SJSA1 (cell line): ENCODE measurements around the gene SYT1. TPM values are rescaled to one million over a fixed set of nuclear protein-coding genes. Genes with fewer than 3 reads are reported as not detected.

Experiments
- DNase-seq, 2 experiments: peaks; one replicate each; pipeline ENCODE4 v3.0.0-alpha.2; 2015 to 2020; ENCODE audit warnings: low spot score in 2 of 2, low read depth in 1 of 2
- H3K27ac ChIP-seq: fragments of 250-450 bp; sonication (Bioruptor Pico); 2 replicates; pipeline ENCODE4 v1.5.1; 2020; ENCODE audit warnings: mild to moderate bottlenecking, moderate library complexity
- H3K27me3 ChIP-seq: fragments of 250-450 bp; sonication (Bioruptor Pico); replicated peaks from 2 replicates; pipeline ENCODE4 v1.5.1; 2020; ENCODE audit warnings: mild to moderate bottlenecking, moderate library complexity
- H3K36me3 ChIP-seq: fragments of 250-450 bp; sonication (Bioruptor Pico); 2 replicates; pipeline ENCODE4 v1.5.1; 2020; ENCODE audit warnings: mild to moderate bottlenecking
- H3K4me1 ChIP-seq: fragments of 250-450 bp; sonication (Bioruptor Pico); replicated peaks from 2 replicates; pipeline ENCODE4 v1.6.1; 2021; ENCODE audit warnings: mild to moderate bottlenecking
- H3K4me3 ChIP-seq: fragments of 250-450 bp; sonication (Bioruptor Pico); 2 replicates; pipeline ENCODE4 v1.5.1; 2020; ENCODE audit warnings: mild to moderate bottlenecking
- H3K9me3 ChIP-seq: fragments of 250-450 bp; sonication (Bioruptor Pico); replicated peaks from 2 replicates; pipeline ENCODE4 v1.5.1; 2020; ENCODE audit warnings: mild to moderate bottlenecking
- total RNA-seq: library from RNA; depleted of rRNA; stranded (reverse); fragments of >200 nt; shearing (Covaris generic); gene quantifications from 2 replicates; pipeline ENCODE4 v1.2.3, GENCODE V29; 2014

Gene SYT1
- total RNA-seq, 1 experiment from 2014 or later, result 31.9 TPM

DNA sequence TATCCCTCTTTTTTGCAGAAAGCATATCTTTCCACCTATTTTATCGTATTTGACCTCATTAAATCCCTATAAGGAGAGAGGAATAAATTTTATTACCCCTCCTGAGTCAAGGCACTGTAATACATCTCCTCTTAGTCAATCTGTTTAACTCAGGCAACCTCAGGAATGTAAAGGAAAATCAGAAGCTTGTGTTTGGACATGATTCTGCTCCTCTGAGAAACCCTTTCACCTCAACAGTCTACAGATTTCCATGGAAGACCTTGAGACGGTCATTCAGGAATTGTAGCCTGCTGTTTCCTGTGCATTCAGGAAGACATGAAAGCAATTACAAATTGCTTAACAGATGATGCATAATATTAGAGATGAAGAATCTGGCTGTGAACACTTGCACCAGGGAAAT, 465.4 kb downstream of the SYT1 start:
- no peak overlapping the region for H3K4me3 ChIP-seq
- no peaks in the 10 kb centered on the region for H3K9me3 ChIP-seq
- no peak for DNase-seq
- H3K27me3 ChIP-seq, result no peaks in the 10 kb centered on the region
- no peaks in the 10 kb centered on the region for H3K4me1 ChIP-seq
- no peaks in the 10 kb centered on the region for H3K36me3 ChIP-seq
- no peak overlapping the region for H3K27ac ChIP-seq

DNA sequence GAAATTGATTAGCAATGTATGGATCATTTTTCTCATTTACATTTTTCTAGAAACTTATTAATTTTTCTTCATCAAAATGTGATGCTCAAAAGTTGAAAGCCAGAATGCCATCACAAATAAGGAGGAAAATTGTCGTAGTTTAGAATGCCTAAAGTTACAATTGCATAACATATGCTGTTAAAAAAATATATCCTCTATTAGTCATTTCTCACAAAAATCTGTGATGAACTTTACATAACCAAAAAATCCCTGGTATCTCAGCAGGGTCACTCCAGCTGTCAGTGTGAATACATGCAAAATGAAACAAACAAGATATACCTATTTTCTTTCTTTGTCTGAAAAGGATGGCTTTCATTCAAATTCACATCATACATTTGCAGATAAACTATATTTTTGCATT, 467.3 kb downstream of the SYT1 start:
- Histone ChIP-seq H3K9me3 (no peaks in the 10 kb centered on the region), H3K4me1 (no peaks in the 10 kb centered on the region), H3K4me3 (no peak overlapping the region), H3K27me3 (no peaks in the 10 kb centered on the region), H3K36me3 (no peaks in the 10 kb centered on the region), H3K27ac (no peak overlapping the region)
- DNase-seq, result no peak

DNA sequence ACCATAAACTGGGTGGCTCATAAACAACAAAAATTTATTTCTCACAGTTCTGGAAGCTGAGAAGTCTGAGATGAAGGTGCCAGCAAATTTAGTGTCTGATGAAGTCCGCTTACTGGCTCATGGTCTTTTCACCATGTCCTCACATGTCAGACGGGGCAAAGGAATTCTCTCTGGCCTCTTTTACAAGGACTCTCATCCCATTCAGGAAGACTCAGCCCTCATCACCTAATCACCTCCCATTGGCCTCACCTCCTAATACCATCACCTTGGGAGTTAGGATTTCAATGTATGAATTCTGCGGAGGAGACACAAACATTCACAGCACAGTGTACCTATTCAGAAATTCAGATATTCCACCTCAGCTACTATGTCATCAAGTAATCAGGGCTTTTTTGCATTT, 468.6 kb downstream of the SYT1 start:
- Histone ChIP-seq H3K4me1 (no peaks in the 10 kb centered on the region), H3K36me3 (no peaks in the 10 kb centered on the region), H3K27me3 (no peaks in the 10 kb centered on the region), H3K27ac (no peak overlapping the region), H3K4me3 (no peak overlapping the region), H3K9me3 (no peaks in the 10 kb centered on the region)
- DNase-seq, result no peak

DNA sequence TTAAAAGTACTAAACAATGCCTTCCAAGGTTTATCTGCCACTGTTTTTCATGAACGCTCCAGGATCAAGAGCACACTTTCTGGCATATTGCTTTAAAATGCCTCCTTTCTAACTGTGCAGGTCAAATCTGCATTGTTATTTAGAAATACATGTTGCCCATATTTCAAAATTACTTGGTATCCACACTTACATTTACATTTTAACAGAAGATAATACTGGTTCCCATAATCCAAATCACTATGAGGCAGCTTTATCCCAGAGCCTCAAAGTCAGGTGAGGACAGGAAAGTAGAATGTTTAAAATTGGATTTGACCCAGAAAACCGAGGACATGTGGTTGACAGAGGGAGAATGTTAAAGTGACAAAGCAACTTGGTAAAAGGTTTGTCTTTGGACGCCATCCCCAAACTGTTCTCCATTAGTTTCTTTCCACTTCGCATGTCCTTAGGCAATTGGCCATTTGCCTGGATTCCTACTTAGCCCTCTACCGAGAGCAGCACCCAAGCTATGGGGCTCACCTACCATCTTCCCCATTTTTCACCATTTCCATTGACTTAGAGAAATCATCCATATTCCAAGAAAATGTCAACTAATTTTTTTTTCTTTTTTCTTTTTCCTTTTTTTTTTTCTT, 473.2 kb downstream of the SYT1 start:
- Histone ChIP-seq H3K36me3 (no peaks in the 10 kb centered on the region), H3K27ac (no peak overlapping the region), H3K9me3 (no peaks in the 10 kb centered on the region), H3K27me3 (no peaks in the 10 kb centered on the region), H3K4me3 (no peak overlapping the region), H3K4me1 (no peaks in the 10 kb centered on the region)
- no peak for DNase-seq

DNA sequence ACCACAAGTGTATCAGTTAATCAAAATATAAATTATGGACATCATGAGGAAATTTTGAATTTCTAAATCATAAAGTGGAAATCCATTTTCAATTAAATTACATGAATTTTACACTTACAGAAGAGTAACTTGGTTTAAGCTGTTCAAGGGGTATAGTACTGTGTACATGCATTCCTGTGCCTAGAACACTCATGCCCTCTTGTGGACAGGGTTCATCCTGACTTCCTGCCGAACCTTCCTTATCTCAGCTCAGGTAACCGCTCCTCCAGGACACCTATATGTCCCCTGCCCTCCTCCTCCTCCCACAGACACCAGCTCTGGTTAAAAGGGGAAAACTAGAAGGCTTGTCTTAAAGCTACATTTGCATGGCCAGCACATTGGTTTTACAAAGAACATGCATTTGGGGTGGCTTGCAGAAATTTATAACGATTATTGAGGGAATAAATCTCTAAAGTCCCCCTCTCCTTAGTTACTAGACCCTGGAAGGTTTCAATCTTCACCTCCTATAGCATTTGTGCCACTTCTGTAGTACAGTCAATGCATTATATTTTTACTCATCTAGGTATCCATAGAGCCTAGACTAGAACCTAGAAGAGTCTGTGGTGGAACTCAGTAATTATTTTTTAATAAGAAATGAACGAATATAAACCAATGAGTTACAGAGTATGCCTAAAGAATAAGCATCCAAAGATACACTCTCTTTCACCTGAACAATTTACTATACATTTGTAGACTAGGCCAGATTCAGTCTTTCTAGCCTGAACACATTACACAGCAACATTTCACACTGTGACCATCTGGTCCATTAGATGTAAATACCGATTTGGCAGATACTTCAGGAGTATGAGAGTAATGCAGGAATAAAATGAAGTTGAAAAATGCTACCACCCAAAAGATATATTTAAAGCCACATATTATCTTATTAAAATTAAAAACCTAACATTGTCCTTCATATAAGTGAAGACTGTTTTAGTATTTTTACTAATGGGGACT, 480.6 kb downstream of the SYT1 start:
- no peaks in the 10 kb centered on the region for H3K9me3 ChIP-seq
- H3K27ac ChIP-seq, result no peak overlapping the region
- no peaks in the 10 kb centered on the region for H3K36me3 ChIP-seq
- H3K4me3 ChIP-seq, result no peak overlapping the region
- no peaks in the 10 kb centered on the region for H3K4me1 ChIP-seq
- H3K27me3 ChIP-seq, result no peaks in the 10 kb centered on the region
- DNase-seq, result peak in 1 of 2 experiments; percentile 4

DNA sequence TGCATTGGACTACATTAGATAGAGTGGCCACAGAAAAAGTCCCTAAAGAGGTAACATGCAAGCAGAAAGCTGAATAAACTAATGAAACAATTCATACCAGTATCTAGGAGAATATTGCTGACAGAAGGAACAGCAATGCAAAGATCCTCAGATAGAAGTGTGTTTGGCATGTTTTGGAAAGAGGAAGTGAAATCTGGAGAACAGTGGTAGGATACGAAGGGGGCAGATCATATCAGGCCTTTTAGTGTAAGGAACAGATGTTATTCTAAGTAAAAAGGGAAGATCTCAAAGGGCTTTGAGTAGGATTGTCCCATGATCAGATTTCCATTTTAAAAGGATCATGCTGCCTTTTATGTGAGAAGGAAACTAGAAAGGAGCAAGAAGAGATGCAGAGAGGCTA, 483.3 kb downstream of the SYT1 start:
- Histone ChIP-seq H3K27ac (no peak overlapping the region), H3K27me3 (no peaks in the 10 kb centered on the region), H3K9me3 (no peaks in the 10 kb centered on the region), H3K36me3 (no peaks in the 10 kb centered on the region), H3K4me3 (no peak overlapping the region), H3K4me1 (no peaks in the 10 kb centered on the region)
- DNase-seq, result no peak

DNA sequence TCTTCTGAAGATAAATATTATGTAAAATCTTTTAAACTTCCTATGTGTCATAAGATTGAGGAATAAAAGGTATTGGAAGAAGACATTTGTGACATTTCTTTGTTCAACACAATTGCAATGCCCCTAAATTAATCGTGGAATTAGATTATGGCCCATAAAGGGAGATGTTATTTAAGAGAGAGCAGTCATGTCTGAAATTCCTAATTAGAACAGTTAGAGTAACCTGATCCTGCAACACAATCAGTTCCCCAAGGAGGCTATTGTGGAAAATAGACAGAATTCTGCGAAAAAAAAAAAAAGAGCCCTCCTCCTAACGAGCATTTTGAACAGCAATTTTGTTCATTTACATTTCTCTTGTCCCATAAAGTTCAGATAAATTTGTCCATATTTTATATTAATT, 486.7 kb downstream of the SYT1 start:
- DNase-seq, result no peak
- Histone ChIP-seq H3K4me1 (no peaks in the 10 kb centered on the region), H3K27ac (no peak overlapping the region), H3K4me3 (no peak overlapping the region), H3K36me3 (peaks cover 10% of the 10 kb centered on the region; the same call in 1 of the 2 replicates), H3K27me3 (no peaks in the 10 kb centered on the region), H3K9me3 (no peaks in the 10 kb centered on the region)

DNA sequence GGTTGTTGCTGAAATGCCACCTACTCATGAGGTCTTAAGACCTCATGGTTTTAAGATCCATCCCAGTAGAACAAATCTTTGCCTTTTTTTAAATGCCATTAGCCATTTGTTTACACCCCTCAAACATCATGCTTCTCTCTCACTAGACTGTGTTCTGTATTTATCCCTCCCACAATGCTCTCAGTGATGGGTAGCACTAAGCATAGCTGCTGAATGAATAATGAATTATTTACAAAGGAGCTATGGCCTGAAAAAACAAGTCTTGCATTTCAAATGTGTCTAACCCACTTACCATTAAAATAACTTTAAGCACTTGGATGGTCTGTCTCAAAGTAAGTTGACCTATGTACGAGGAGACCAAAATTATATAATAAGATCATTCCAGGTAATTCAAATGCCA, 491.6 kb downstream of the SYT1 start:
- Histone ChIP-seq H3K36me3 (peaks cover 14% of the 10 kb centered on the region), H3K4me3 (no peak overlapping the region), H3K27ac (no peak overlapping the region), H3K27me3 (no peaks in the 10 kb centered on the region), H3K9me3 (no peaks in the 10 kb centered on the region), H3K4me1 (no peaks in the 10 kb centered on the region)
- DNase-seq, result no peak

DNA sequence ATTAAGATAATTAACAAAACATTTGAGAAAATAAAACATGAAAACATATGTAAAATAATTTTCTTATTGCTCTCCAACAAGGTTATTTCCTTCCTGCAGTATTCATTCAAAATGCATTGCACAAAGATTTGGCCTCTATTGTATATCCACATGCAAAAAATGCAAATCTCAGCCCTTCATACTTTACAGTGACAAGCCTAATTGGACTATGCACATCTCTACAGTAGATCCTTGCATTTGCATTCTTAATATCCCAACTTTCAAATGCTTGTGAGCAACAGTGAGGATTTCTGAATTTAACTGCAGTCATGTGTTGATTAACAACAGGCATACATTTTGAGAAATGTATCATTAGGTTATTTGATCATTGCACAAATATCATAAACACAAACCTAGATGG, 492.5 kb downstream of the SYT1 start:
- Histone ChIP-seq H3K9me3 (no peaks in the 10 kb centered on the region), H3K4me3 (no peak overlapping the region)

DNA sequence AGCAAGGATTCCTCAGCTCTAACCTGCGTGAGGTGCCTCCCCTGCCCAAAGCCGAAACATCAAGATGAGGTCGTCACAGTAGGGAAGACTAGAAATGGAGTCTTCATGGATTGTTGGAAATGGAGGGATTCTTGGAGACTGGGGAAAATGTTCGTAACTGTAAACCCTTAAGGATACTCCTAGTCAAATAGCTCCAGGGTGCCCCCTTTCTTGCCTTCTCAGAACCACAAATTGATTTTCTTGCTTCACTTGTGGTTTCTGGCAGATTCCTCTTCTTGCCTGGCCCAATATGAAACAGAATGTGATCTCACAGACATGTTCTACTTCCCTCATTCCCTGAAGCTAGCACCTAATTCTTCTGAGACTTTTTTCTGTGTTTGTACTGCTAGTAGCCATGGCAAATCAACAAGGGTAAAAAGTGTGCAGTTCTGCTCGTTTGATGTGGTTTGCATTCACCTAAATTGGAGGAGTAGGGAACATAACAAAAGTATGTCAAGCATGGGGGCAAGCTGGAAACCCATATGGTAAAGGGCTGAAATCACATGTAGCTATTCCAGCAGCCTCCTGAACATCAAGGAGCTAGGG, 494.2 kb downstream of the SYT1 start:
- Histone ChIP-seq H3K27ac (no peak overlapping the region), H3K4me1 (no peaks in the 10 kb centered on the region), H3K9me3 (no peaks in the 10 kb centered on the region), H3K27me3 (no peaks in the 10 kb centered on the region), H3K36me3 (peaks cover 10% of the 10 kb centered on the region), H3K4me3 (no peak overlapping the region)
- DNase-seq, result no peak

More for the DNA sequence above, 492.5 kb downstream of the SYT1 start:
- Histone ChIP-seq H3K27me3 (no peaks in the 10 kb centered on the region), H3K36me3 (peaks cover 14% of the 10 kb centered on the region), H3K4me1 (no peaks in the 10 kb centered on the region), H3K27ac (no peak overlapping the region)
- DNase-seq, result no peak

DNA sequence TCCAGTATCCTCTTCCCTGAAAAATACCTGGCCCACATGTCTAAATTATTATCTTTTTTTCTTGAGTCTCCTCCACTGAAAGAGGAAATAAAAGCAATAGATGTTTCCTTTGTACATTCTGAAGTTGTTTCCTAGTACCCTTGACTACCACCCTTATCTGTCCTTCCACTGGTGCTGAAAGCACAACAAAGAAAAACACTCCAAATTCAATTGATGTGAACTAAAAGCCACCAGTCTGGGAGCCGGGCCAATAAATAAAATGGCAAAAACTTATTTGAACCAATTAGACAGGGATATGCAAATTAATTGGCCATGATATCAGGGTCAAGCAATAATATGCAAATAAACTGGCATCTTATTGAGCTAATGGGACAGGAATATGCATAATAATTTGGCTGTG, 495.7 kb downstream of the SYT1 start:
- no peak for DNase-seq
- Histone ChIP-seq H3K4me3 (no peak overlapping the region), H3K27me3 (no peaks in the 10 kb centered on the region), H3K9me3 (no peaks in the 10 kb centered on the region), H3K27ac (no peak overlapping the region), H3K4me1 (no peaks in the 10 kb centered on the region), H3K36me3 (peaks cover 8% of the 10 kb centered on the region)

DNA sequence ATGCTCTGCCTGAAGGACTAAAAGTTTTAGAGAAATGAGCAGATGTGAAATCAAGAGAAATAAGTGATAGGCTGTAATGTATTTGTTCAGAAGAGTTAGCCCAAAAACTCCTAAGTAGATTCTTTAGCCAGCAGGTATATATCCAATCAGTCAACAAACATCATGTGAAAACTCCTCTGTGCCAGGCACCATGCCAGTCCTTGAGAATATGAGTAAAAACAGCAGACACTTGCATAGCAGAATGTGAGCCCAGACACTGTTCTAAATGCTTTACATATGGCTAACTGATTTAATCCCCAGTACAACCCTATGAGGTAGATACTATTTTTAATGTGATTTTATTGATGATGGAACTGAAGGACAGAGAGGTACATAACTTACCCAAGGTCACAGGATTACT, 496.4 kb downstream of the SYT1 start:
- H3K4me1 ChIP-seq, result no peaks in the 10 kb centered on the region
- H3K27me3 ChIP-seq, result no peaks in the 10 kb centered on the region
- no peak overlapping the region for H3K4me3 ChIP-seq
- no peak overlapping the region for H3K27ac ChIP-seq
- H3K36me3 ChIP-seq, result peaks cover 5% of the 10 kb centered on the region
- no peak for DNase-seq
- H3K9me3 ChIP-seq, result no peaks in the 10 kb centered on the region

DNA sequence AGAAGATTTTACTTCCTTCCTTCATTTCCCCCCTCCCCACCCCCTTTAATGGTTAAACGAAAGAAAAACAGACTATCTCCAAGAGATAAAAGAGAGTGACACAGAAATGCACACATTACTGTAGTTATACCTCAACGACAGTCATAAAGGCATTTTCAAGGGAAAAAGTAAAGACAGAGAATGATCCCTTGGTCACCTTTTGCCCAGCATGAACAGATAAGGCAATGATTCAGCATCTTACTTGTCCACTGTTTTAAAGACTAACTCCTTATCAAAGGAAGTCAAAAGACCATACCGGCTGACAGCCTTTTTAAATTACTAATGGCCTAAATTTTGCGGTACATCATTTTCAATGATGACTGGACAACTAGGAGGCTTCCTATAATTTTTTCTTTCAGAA, 499.6 kb downstream of the SYT1 start:
- DNase-seq, result no peak
- no peak overlapping the region for H3K27ac ChIP-seq
- H3K4me3 ChIP-seq, result no peak overlapping the region
- no peaks in the 10 kb centered on the region; the same call in 1 of the 2 replicates for H3K36me3 ChIP-seq
- H3K27me3 ChIP-seq, result no peaks in the 10 kb centered on the region
- no peaks in the 10 kb centered on the region for H3K9me3 ChIP-seq
- H3K4me1 ChIP-seq, result no peaks in the 10 kb centered on the region

DNA sequence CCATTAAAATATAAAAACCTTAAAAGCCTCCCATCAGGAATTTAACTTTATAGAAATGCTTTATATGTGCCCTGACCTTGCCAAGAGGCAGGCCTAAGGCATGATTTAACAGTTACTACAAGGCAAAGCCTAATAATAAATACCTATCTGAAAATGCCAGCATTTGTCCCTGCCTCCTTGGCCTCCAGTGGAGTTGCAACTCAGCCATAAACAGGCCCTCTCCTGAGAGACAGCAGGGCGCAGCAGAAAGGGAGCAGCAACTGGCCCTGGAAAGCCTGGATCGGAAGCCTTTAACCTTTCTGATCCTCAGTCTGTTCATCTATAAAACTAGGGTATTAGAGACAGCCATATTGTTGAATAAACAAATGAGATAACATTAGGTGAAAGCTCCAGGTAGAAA, 501.8 kb downstream of the SYT1 start:
- Histone ChIP-seq H3K27me3 (no peaks in the 10 kb centered on the region), H3K4me3 (no peak overlapping the region), H3K9me3 (no peaks in the 10 kb centered on the region), H3K27ac (no peak overlapping the region), H3K4me1 (peaks cover 6% of the 10 kb centered on the region), H3K36me3 (no peaks in the 10 kb centered on the region)
- DNase-seq, result no peak
